SKM-1 (cell line): ENCODE data around the gene MEOX2.

Experiments
- DNase-seq: peaks from one replicate; lab custom pipeline; 2025; ENCODE audit not compliant: unreplicated experiment; lab: John Stamatoyannopoulos, UW

The MEOX2 gene

DNA sequence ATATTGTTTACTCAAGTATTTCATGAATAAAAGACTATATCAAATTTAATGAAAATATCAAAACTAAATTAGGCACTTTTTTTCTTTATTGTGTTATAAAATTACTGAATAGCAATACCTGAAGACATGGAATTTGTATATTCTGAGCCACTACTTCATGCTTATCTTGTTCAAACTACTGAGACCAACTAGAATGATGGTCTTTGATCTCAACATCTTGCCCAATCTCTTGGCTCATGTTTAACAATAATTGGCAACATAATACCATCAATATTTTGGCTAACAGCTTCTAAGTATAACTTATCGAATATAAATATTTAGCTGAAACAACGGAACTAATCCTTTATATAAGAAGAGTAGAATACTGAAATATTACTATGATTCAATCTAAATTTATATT is 68.2 kb downstream of the MEOX2 start:
- DNase-seq = no peak

DNA sequence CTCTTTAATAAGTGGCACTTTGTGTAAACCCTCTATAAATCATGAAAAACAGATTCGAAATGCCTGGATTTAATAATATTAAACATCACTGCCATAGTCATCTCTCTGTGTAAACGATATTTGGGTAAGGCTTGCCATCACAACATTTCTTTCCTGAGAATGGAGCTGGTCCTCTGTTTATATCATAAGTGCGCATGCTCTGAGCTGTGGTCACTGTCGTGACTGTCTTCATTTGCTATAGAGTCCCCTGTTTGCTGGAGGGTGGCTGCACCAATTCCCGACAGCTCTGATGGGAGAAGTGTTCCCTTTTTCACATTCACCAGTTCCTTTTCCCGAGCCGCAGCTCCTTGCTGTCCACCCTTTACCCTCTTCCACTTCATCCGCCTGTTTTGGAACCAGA is 74.3 kb downstream of the MEOX2 start:
- DNase-seq = no peak

DNA sequence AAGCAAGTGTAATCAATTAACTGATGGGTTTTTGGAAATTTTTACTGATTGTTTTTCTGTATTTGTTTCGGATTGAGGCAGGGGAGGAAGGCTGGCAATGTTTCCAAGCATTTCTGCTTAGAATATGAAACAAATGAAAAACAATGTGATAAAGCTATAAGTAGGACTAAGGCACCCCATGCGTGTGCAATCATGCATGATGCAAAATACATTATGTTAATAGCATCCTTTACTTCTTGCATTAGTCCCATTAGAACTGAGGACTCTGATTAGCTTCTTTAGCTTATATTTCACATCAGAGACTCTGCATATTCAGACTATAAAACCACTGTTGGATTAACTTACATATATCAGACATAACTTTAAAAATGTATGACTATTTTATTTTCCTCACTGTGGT is 76.0 kb downstream of the MEOX2 start:
- DNase-seq = no peak

DNA sequence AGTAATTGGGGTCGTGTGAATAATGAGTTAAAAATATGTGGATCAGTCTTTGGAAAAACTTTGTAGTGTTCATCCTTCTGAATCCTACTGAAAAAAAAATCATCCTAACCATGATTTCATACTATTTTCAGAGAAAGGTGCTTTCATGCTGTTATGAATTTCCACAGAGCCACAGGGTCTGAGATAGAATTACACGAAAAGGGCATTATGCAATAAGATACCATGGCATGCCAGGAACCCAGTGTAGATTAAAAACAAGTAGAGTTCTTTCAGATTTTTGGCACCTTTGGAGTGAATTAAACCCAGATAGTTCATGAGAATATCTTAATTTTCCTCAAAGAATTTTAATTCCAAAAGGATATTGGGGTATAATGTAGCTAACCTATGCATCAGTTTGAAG is 77.2 kb downstream of the MEOX2 start:
- DNase-seq = no peak

DNA sequence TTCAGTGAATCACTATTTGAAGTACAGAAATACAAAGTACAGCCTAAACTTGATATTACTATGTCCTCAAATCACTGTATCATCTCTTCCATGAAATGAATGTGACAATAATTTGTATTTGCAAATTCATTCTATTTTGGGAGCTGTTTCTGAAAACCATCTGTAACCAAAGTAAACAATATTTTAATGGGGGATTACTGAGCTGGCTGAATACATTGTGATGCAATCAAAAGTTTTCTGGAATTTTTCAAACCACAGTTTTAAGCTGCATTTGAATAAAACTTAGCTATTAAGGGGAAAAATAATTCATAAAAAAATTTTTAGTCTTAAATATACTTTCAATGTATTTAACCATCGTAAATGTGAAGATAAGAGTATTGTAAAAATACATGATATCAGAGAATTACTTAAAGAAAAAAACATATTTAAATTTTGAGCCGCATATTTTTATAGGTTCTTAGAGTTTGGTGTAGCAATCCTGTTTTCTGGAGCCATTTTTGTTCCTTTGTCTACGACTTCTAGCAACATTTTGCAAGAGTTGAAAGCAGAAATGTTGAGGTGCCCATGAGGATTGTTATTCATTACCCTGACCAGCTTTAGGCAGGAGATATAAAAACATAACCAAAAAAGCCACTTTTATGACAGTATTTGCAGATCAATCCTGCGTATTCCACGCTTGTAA is 78.8 kb downstream of the MEOX2 start:
- no peak for DNase-seq

DNA sequence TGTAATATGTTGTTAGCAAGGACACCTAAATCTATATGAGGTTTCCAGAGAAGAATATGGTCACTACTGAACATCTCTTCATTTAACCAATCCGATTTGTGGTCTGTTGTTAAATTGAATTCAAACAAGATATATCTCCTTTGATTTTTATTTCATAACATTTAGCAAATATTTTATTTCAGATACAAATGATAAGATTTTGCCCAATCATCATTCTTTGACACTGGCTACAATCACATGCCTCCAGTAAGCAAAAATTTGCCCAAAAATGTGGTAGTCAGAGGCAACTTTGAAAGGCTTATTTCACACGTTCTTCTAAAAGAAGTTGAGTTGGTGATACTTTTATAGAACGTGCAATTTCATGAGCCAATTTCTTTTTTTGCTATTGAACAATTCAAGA is 79.9 kb downstream of the MEOX2 start:
- DNase-seq = no peak

DNA sequence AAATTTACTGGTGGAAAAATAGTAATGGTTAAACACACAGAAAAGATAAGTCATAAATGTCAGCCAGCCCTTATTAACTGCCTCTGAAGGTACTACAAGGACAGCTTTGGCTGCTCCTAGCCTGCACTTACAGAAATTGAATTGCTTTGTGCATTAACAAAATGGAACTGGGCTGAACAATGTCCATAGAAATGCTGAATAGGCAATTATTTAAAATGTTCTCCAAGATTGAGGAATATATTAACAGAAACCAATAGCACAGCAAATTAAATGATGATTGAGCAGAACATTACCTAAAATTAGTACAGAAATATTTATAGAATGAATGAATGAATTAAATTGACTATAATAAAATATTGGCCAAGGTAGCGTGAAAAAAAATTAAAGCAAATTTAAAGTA is 82.3 kb downstream of the MEOX2 start:
- DNase-seq = no peak

DNA sequence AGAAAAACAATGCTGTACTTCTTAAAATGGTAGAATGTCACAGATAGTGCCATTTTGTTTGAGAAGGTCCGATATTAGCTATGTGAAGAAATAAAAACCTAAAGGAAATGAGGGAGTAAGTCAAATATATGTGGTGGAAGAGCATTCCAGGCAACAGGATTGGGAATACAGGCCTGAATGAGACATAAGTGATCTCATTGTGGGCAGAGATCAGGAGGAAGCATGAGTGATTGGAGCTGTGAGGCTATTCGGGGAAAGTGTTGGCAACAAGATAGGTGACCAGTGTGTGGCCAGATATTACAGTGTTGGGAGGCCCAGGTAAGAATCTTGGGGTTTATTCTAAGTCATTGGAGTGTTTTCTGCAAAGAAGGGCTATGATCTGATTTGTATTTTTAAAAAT is 83.4 kb downstream of the MEOX2 start:
- DNase-seq = no peak

DNA sequence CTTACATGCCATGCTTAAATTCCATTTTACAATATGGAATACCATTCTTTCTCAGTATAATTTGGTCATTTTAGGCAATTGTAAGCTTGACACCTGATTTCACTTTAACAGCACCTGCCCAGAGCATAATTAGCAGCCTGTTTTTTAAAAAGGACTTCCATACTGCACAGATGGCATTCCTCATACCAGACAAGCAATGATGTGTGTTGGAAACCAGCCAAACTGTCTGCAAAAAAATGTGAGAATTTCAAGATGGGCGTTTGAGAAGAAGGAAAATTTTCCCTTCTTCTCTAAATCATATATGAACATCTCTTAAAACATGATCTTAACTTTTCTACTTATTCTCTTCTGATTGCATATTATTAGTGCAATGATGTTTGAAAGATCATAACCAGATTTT is 84.2 kb downstream of the MEOX2 start:
- DNase-seq = no peak

DNA sequence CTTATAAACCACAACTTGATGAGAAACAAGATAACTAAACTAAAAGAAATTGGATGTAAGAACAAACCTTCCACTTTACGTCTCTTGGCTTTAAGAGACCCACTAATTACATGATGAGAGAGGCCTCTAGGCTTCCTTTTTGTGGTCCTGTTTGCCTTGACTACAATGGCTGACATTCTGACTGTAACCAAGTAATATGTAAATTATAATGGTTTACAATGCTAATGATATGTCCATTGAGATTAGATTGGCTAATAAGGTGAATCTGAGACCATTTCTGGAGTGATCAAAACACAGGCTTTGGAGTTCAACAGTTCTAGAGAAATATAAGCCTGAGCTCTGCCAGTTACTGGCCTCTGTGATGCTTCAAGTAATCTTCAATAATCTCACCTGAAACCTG is 85.3 kb downstream of the MEOX2 start:
- DNase-seq = no peak

DNA sequence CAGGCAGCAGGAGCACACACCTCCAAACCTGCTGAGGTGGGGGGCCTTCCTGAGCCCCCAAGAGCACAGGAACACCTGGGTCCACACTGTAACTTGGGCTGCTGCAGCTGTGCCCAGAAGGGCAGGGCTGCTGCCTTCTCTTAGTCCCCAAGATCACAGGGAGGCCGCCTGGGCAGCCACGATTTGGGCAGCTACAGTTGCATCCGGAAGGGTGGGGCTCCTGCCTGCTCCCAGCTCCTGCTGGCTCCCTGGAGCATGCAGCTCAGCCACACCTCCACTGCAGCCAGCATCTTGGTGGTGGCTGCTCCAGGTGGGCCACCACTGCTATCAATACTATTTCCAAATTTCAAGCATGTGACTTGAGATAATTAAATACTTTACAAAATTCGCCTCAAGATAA is 86.2 kb downstream of the MEOX2 start:
- DNase-seq = no peak

DNA sequence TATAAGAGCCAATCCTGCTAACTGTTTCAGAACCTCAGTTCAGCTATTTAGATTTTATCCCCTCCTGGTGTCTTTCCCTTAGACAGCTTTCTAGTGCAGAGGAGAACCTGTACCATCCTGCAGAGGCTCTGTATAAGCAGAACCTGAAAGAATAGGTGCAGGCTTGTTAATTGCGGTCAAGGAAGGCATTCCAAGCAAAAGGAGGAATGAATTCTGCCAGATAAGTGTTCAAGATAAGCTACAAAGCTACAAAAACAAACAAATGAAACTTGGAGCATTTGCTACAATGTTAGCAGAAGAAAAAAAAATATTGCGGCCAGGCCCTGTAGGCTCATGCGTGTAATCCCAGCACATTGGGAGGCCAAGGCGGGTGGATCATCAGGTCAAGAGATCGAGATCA is 92.0 kb downstream of the MEOX2 start:
- DNase-seq = no peak

DNA sequence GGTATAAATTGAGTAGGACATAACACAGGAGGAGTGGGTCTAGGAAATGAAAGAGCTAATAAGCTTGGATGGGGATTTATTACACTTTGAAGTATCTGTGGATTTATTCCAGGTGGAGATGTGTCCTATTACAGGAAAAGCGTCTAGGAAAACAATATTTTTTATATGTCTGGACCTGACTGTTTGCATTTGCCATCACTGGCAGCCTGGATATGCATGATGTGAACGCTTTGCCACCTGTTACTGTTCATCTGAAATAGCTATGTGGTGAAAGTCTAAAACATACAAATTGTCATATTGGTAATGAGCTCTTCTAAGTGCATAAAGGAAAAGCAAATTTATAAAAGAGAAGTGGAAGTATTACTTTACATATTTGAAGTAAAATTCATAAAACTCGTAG is 93.1 kb downstream of the MEOX2 start:
- no peak for DNase-seq

DNA sequence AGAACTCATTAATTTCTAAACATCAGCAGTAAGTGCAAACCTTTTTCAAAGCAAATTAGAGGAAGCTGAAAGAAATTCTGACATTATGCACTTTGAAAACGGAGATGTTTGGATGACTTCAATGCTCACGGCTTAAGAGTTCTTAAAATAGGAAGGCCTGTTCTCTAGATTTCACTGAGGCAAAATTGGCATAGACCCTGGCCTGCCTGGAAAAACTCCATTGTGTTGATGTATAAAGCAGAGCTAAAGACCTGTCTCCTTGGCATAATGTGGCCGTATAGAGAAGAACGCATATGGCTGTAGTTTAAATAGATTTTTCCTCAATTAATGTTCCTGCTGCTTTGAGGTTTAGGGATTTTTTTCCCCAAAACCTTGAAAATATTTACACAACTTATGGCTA is 100.2 kb downstream of the MEOX2 start:
- no peak for DNase-seq

DNA sequence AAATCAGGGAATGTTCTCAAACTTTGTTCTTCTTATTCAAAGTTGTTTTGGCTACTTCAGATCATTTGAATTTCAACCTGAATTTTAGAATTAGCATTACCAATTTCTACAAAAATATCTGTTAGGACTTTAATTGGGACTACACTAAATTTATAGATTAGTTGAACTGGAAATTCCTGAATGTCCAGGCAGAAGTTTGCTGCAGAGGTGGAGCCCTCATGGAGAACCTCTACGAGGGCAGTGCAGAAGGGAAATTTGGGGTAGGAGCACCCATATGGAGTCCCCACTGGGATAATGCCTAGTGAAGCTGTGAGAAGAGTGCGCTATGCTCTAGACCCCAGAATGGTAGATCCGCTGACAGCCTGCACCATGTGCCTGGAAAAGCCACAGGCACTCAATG is 101.9 kb downstream of the MEOX2 start:
- no peak for DNase-seq

DNA sequence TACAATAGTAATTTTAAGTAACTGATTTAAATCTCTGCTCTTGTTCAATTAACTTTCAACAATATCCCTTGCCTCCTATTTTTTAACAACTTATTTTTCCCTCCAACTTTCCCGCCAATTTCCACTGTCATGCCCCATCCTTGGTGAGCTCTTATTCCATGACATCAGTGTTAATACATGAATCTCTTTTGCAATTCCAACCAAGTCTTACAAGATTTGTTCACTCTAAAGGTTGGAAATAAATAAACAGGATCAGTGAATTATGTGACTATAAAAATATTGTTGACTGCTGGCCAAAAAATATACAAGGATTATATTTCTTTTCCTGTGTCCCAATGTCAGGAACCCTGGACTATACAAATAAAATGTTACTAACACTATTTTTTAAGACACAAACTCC is 103.7 kb downstream of the MEOX2 start:
- DNase-seq = no peak

DNA sequence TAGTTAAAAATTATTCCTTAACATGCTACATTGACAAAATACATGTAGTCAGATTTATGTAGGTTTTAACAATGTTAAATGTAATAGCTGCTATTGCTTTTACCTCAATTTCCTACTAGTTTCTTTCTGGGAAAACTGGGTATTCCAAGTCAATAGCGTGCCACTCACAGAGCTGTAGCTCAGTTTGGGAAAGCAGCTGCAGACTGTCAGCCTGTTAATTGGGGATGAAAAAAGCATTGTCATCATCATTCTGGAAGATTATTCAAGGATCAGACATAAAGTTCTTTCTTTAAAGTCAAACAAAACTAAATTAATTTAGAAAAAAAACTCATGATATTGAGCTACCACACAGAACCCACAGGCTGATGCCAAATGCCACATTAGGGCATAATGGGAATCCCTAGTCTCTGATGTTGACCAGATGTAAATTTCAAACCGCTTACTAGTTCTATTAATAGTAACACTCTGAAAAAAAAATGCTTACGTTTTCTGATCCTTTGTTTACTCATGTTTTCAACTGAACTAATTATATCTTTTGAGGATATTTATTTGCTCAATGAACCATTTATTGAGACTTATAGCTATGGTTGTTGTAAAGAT is 105.0 kb downstream of the MEOX2 start:
- no peak for DNase-seq

DNA sequence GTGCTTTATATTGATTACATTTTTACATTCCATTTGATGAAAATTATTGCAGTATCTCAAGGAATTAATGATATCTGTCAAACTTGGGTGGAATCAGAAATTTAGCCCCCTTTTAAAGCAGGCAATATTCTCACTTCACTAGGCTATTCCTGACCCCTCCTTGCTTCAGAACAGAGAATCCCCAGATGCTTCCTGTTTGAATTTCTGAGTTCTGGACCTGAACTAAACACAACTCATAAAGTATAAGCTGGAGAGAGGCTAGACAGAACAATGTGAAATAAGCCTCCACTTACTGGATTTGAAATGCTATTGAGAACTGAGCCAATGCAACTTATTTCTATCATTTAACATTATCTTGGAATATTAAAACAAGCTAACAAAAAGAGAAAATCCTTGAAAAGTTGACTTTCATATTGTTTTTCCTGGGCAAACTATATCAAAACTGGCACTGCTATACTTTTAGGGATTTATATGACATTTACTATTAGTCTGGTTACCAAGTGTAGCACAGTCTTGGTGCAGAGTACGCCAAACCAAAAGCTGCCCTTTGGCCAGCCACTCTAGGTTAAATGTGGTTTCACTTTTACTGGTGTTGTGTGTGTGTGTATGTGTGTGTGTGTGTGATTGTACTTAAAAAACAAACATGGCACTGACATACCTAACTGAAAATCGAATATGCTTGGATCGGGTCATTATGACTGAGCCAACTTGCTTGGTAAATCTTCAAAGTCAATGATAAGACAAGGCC is 105.7 kb downstream of the MEOX2 start:
- DNase-seq = no peak

DNA sequence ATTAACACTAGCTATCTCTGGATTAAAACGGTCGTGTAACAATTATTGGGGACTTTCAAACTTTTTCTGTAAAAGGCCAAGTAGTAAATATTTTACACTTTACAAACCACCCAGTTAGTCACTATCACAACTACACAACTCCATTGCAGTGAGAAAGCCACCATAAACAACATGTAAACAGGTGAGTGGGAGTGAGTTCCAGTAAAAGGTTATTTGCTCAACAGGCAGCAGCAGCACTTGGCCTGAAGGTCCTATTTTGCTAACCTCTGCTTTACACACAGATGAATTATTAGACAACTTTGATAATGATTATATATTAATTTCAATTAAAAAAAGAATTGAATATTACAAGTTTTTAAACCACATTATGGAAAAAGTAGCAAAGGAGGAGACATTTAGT is 108.9 kb downstream of the MEOX2 start:
- no peak for DNase-seq

DNA sequence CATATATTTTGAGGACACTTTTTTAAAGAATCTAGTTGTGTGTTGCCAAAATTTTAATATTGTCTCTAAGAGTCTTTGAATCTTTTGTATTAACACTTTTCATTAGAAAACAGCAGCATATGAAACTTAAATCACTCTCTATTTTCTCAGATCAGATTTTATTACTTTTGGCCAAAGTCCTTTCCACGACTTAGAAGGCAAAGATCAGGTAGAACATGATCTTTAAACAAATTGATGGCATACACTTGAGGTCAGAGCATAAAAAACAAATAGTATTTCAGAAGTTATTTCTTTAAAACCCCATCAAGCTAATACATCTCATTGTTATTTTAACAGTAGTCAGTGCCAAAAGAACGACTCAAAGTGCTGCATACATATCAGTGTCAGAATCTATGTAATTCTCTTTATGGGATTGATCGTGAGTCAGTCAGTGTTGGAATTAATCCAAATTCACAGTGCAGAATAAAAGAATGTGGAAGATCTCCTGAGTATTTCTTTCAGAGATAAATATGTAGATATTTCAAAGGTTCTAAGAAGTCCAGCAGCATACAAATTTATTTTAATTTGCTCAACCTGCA is 115.1 kb downstream of the MEOX2 start:
- no peak for DNase-seq

DNA sequence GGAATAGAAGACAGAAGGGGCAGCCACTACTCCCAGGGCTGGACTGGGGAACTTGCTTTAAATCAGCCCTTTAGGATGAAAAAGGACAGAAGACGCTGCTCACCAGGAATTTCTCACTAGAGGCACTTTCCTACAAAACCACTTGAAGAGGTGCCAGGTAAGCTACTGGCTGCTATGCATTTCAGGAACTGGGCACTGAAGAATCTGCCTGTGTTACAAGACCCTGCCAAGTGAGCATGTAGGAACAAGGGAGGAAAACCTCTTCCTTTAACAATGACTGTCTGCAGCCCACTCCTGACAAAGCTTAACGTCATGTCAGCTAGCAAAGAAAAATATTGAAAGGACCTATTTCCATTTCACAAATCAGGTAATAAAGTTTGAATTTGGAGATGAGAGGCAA is 118.8 kb downstream of the MEOX2 start:
- DNase-seq = no peak

DNA sequence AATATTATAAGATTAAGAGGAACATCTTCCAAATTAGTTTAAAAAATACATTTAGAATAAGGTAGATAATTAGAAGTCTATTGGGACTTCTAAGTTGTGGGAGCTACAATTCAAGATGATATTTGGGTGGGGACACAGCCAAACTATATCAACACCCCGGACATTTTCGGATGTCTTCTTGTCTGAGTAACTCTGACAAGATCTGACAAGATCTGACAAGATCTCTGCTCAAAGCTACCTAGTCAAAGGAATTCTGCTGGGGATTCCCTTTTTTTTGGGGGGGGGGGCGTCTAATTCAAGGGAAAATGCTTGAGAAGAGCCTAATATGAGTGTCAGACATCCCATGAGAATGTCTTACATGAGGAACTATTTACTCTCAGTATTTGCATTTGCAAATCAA is 119.4 kb downstream of the MEOX2 start:
- DNase-seq = no peak
